Hematopoietic multipotent progenitor cell treated with erythropoietin and hydrocortisone succinate and interleukin-3 and kit ligand, for 6 days (in vitro differentiated cells): Measurements from ENCODE around the gene ZNF653.
"Not testable (repeated sequence)": the region's sequence is repeated elsewhere in the genome, so short reads cannot be mapped to it uniquely, and the experiment has no call there.

Experiments used
- DNase-seq: peaks from one replicate; pipeline ENCODE4 v3.0.0-alpha.2; 2015

The ZNF653 gene

GRCh38 chr19:11480715-11481533 lies 24.7 kb downstream of the ZNF653 start, which contains the start of gene ELAVL3:
ELAVL3 (minus strand) TSS chr19:11481046; CDS start chr19:11480608, 438 bp downstream.
- no peak for DNase-seq

GRCh38 chr19:11479898-11480714 lies 25.5 kb downstream of the ZNF653 start:
- DNase-seq: no peak

GRCh38 chr19:11479090-11479897 lies 26.3 kb downstream of the ZNF653 start:
- peak; percentile 65 for DNase-seq

- peak; percentile 69 for DNase-seq
Measured at GRCh38 chr19:11478167-11479089, 27.2 kb downstream of the ZNF653 start.

GRCh38 chr19:11475861-11476260 lies 29.8 kb downstream of the ZNF653 start:
- DNase-seq: no peak

- DNase-seq: not testable (repeated sequence)
Measured at GRCh38 chr19:11475343-11475742, 30.3 kb downstream of the ZNF653 start.

GRCh38 chr19:11473725-11474124 lies 31.9 kb downstream of the ZNF653 start:
- DNase-seq: no peak

GRCh38 chr19:11468266-11468845 lies 37.3 kb downstream of the ZNF653 start:
- not testable (repeated sequence) for DNase-seq

- no peak for DNase-seq
Measured at GRCh38 chr19:11465600-11465999, 40.0 kb downstream of the ZNF653 start.

GRCh38 chr19:11464333-11465265 lies 41.0 kb downstream of the ZNF653 start:
- no peak for DNase-seq

GRCh38 chr19:11463391-11463790 lies 42.2 kb downstream of the ZNF653 start:
- no peak for DNase-seq

- DNase-seq: no peak
Measured at GRCh38 chr19:11461453-11461852, 44.2 kb downstream of the ZNF653 start.

- DNase-seq: no peak
Measured at GRCh38 chr19:11460207-11460606, 45.4 kb downstream of the ZNF653 start.

- not testable (repeated sequence) for DNase-seq
Measured at GRCh38 chr19:11458912-11459311, 46.7 kb downstream of the ZNF653 start.

GRCh38 chr19:11458236-11458900 lies 47.3 kb downstream of the ZNF653 start:
- no peak for DNase-seq

- no peak for DNase-seq
Measured at GRCh38 chr19:11457831-11458230, 47.8 kb downstream of the ZNF653 start.

- no peak for DNase-seq
Measured at GRCh38 chr19:11457115-11457514, 48.5 kb downstream of the ZNF653 start.

- DNase-seq: no peak
Measured at GRCh38 chr19:11456659-11457058, 49.0 kb downstream of the ZNF653 start.

- DNase-seq: not testable (repeated sequence)
Measured at GRCh38 chr19:11455233-11455554, 50.4 kb downstream of the ZNF653 start.
